Cardiac fibroblast (primary cell): ENCODE results near the gene CAVIN2.

ENCODE experiments used
- DNase-seq, 2 donors: peaks; one replicate each; pipeline versions ENCODE4 v3.0.0 to v3.0.0-alpha.2; 2010; ENCODE audit warnings: low read depth in 2 of 2
- H3K4me3 ChIP-seq, 2 donors: replicated peaks in 1 of 2; 1 replicate in 1 of 2; 2 replicates in 1 of 2; pipeline ENCODE4 v1.5.1; 2011; ENCODE audit warnings: low read depth in 2 of 2, low read length in 2 of 2, mild to moderate bottlenecking in 2 of 2, moderate library complexity in 1 of 2
- CTCF ChIP-seq: IDR thresholded peaks from one replicate; pipeline ENCODE4 v1.5.1; 2011; ENCODE audit warnings: low read depth, mild to moderate bottlenecking, low read length, inconsistent platforms

The CAVIN2 gene

GRCh38 chr2:191835100-191835499 lies 11.8 kb downstream of the CAVIN2 start:
- no peak for TF ChIP-seq CTCF
- no peak overlapping the region for H3K4me3 ChIP-seq
- no peak for DNase-seq

- no peak for DNase-seq
- H3K4me3 ChIP-seq, result no peak overlapping the region
- no peak for TF ChIP-seq CTCF
Observed at GRCh38 chr2:191833356-191833755, 13.5 kb downstream of the CAVIN2 start.

GRCh38 chr2:191832668-191833067 lies 14.2 kb downstream of the CAVIN2 start:
- no peak for TF ChIP-seq CTCF
- DNase-seq, result no peak
- no peak overlapping the region for H3K4me3 ChIP-seq

- TF ChIP-seq CTCF, result no peak
Observed at GRCh38 chr2:191831410-191831994, 15.4 kb downstream of the CAVIN2 start.

GRCh38 chr2:191824398-191824797 lies 22.5 kb downstream of the CAVIN2 start:
- no peak for TF ChIP-seq CTCF
- H3K4me3 ChIP-seq, result no peak overlapping the region
- peak in 1 of 2 donors; percentile 33 for DNase-seq

More at GRCh38 chr2:191831410-191831994, 15.4 kb downstream of the CAVIN2 start:
- no peak for DNase-seq
- no peak overlapping the region for H3K4me3 ChIP-seq

- DNase-seq, result no peak
- no peak for TF ChIP-seq CTCF
- H3K4me3 ChIP-seq, result no peak overlapping the region
Observed at GRCh38 chr2:191821078-191821477, 25.8 kb downstream of the CAVIN2 start.
